Osteocyte (in vitro differentiated cells): ENCODE measurements around the gene GOSR1. TPM values are rescaled to one million over a fixed set of nuclear protein-coding genes. Genes with fewer than 3 reads are reported as not detected.
"Not testable (repeated sequence)": the region's sequence is repeated elsewhere in the genome, so short reads cannot be mapped to it uniquely, and the experiment has no call there.

Source experiments
- DNase-seq: peaks from one replicate; pipeline ENCODE4 v3.0.0; 2021; ENCODE audit warnings: mixed read lengths; ENCODE audit not compliant: unreplicated experiment; ENCODE audit errors: extremely low spot score
- H3K27ac Mint-ChIP-seq: one replicate; pipeline ENCODE4 v1.8.0; 2021; ENCODE audit warnings: mild to moderate bottlenecking, mixed read lengths; ENCODE audit not compliant: unreplicated experiment
- H3K27me3 Mint-ChIP-seq: one replicate; pipeline ENCODE4 v1.8.0; 2021; ENCODE audit warnings: mixed read lengths; ENCODE audit not compliant: unreplicated experiment
- H3K36me3 Mint-ChIP-seq: one replicate; pipeline ENCODE4 v1.8.0; 2021; ENCODE audit warnings: mixed read lengths; ENCODE audit not compliant: unreplicated experiment
- H3K4me1 Mint-ChIP-seq: one replicate; pipeline ENCODE4 v1.8.0; 2021; ENCODE audit warnings: mixed read lengths; ENCODE audit not compliant: unreplicated experiment
- H3K4me3 Mint-ChIP-seq: one replicate; pipeline ENCODE4 v1.8.0; 2021; ENCODE audit warnings: mild to moderate bottlenecking, moderate library complexity, mixed read lengths; ENCODE audit not compliant: unreplicated experiment
- H3K9me3 Mint-ChIP-seq: one replicate; pipeline ENCODE4 v1.8.0; 2021; ENCODE audit warnings: mixed read lengths; ENCODE audit not compliant: unreplicated experiment
- CTCF ChIP-seq: fragments of 200-600 bp; sonication (generic); IDR thresholded peaks from 2 replicates; pipeline ENCODE4 v1.5.0; 2021; ENCODE audit warnings: antibody characterized with exemption, mild to moderate bottlenecking, moderate library complexity
- total RNA-seq: library from RNA; stranded (reverse); gene quantifications from 2 replicates; pipeline ENCODE4 v1.2.1, GENCODE V29; 2021

The GOSR1 gene
- total RNA-seq, 1 donor from 2014 or later = 47.3 TPM

GRCh38 chr17:30575648-30576325 is 98.6 kb downstream of the GOSR1 start:
- not testable (repeated sequence) for H3K4me3 Mint-ChIP-seq, H3K36me3 Mint-ChIP-seq, H3K27me3 Mint-ChIP-seq, H3K27ac Mint-ChIP-seq, H3K9me3 Mint-ChIP-seq, H3K4me1 Mint-ChIP-seq
- peak; percentile 64 for DNase-seq

- Mint-ChIP-seq H3K27ac (no peak overlapping the region), H3K36me3 (no peaks in the 10 kb centered on the region), H3K4me1 (peaks cover 9% of the 10 kb centered on the region), H3K27me3 (no peaks in the 10 kb centered on the region), H3K4me3 (no peak overlapping the region), H3K9me3 (no peaks in the 10 kb centered on the region)
- DNase-seq = peak; percentile 70
- no peak for TF ChIP-seq CTCF
Measured at GRCh38 chr17:30576326-30576861, 99.2 kb downstream of the GOSR1 start.

Other genes with a start within 250 kb of the GOSR1 start
- 0.10 and 0.16 TPM in 2 replicates for gene SLC6A4, start 241.7 kb upstream of the GOSR1 start, total RNA-seq
- gene BLMH, start 185.5 kb upstream of the GOSR1 start, total RNA-seq = 67.0 TPM in 2 replicates
- gene TMIGD1, start 143.4 kb upstream of the GOSR1 start, total RNA-seq = not detected in 2 replicates
- gene CPD, start 98.5 kb upstream of the GOSR1 start, total RNA-seq = 70.1 and 72.4 TPM in 2 replicates